GM12878 (cell line): Measurements from ENCODE around the gene CISD2. TPM values are rescaled to one million over a fixed set of nuclear protein-coding genes. Genes with fewer than 3 reads are reported as not detected.

Experiments
- ATAC-seq: fragments of 200-7000 bp; cut with Tn5 transposase; 3 replicates; pipeline ENCODE4 v1.9.1; 2020; ENCODE audit warnings: mild to moderate bottlenecking, moderate library complexity
- BruUV-seq: library from RNA; stranded (reverse); fragments of 400-500 nt; replicated peaks from 2 replicates; lab custom pipeline; 2021; lab: Mats Ljungman, UMichigan
- CTCF ChIA-PET: fragments of 300-600 bp; sonication (Branson Sonifier 250); formaldehyde crosslinking; extraction: SDS; loops from one replicate; lab custom pipeline; 2021; ENCODE audit warnings: inconsistent platforms; lab: Yijun Ruan, JAX
- POLR2A ChIA-PET: fragments of 350-600 bp; formaldehyde crosslinking; extraction: SDS; loops from one replicate; lab custom pipeline; 2021; ENCODE audit warnings: inconsistent platforms; lab: Charles Lee
- RAD21 ChIA-PET: fragments of 300-600 bp; sonication (Branson Sonifier 250); formaldehyde crosslinking; loops from one replicate; lab custom pipeline; 2023; ENCODE audit warnings: antibody characterized with exemption; ENCODE audit not compliant: unreplicated experiment; lab: Charles Lee
- SMC1A ChIA-PET: fragments of 300-600 bp; sonication (Branson Sonifier 250); formaldehyde crosslinking; loops from one replicate; lab custom pipeline; 2023; ENCODE audit not compliant: unreplicated experiment, uncharacterized antibody; lab: Charles Lee
- DNase-seq: peaks from one replicate; pipeline ENCODE4 v3.0.0-alpha.2; 2011; ENCODE audit warnings: low read depth, low spot score
- FAIRE-seq: peaks from 3 replicates; lab custom pipeline; 2011; peaks lifted over from hg19 to GRCh38; lab: Jason Lieb, UNC
- H2AFZ ChIP-seq: 2 replicates; pipeline ENCODE4 v1.6.0; 2011; ENCODE audit warnings: low read depth, low read length, control low read depth; ENCODE audit not compliant: control insufficient read depth
- H3K27ac ChIP-seq: 2 replicates; pipeline ENCODE4 v1.5.1; 2011; ENCODE audit warnings: control low read depth; ENCODE audit not compliant: control insufficient read depth, insufficient read depth
- H3K27me3 ChIP-seq, 2 experiments: replicated peaks in 1 of 2; 2 replicates each; pipeline versions ENCODE4 v1.6.0 to v1.6.1; 2011; ENCODE audit warnings: low read length in 1 of 2; ENCODE audit not compliant: control insufficient read depth in 2 of 2, insufficient read depth in 2 of 2
- H3K36me3 ChIP-seq, 2 experiments: 2 replicates each; pipeline ENCODE4 v1.5.1; 2011; ENCODE audit warnings: low read length in 1 of 2; ENCODE audit not compliant: control insufficient read depth in 2 of 2, insufficient read depth in 2 of 2
- H3K4me1 ChIP-seq: 2 replicates; pipeline ENCODE4 v1.6.1; 2011; ENCODE audit warnings: mild to moderate bottlenecking, low read length, moderate library complexity, mixed read lengths; ENCODE audit not compliant: control insufficient read depth, insufficient read depth
- H3K4me2 ChIP-seq: 2 replicates; pipeline ENCODE4 v1.6.0; 2011; ENCODE audit warnings: control low read depth; ENCODE audit not compliant: control insufficient read depth, insufficient read depth
- H3K4me3 ChIP-seq: fragments of 200-600 bp; sonication (generic); 2 replicates; pipeline ENCODE4 v1.5.1; 2016
- H3K79me2 ChIP-seq: 2 replicates; pipeline ENCODE4 v1.6.0; 2011; ENCODE audit warnings: low read length; ENCODE audit not compliant: control insufficient read depth, insufficient read depth
- H3K9ac ChIP-seq: 2 replicates; pipeline ENCODE4 v1.8.0; 2011; ENCODE audit warnings: low read length, control low read depth, mixed read lengths; ENCODE audit not compliant: control insufficient read depth, insufficient read depth
- H3K9me3 ChIP-seq: replicated peaks from 3 replicates; pipeline ENCODE4 v1.5.1; 2011; ENCODE audit warnings: mild to moderate bottlenecking, low read length; ENCODE audit not compliant: control insufficient read depth, insufficient read depth
- H4K20me1 ChIP-seq: 2 replicates; pipeline ENCODE4 v1.6.0; 2011; ENCODE audit not compliant: control insufficient read depth, insufficient read depth
- ATF7 ChIP-seq: fragments of 450-650 bp; IDR thresholded peaks from 2 replicates; pipeline ENCODE4 v1.6.1; 2016; ENCODE audit warnings: low read depth, mild to moderate bottlenecking
- EGR1 ChIP-seq, 2 experiments: IDR thresholded peaks; 1 replicate in 1 of 2; 2 replicates in 1 of 2; pipeline ENCODE4 v1.6.1; 2011 to 2012; ENCODE audit warnings: low read depth in 2 of 2, low read length in 2 of 2, borderline replicate concordance in 1 of 2, mild to moderate bottlenecking in 1 of 2, moderate library complexity in 1 of 2
- FOS ChIP-seq: IDR thresholded peaks from 3 replicates; pipeline ENCODE4 v1.6.1; 2011; ENCODE audit warnings: borderline replicate concordance; ENCODE audit not compliant: insufficient read length; ENCODE audit errors: extremely low read depth
- HCFC1 ChIP-seq: fragments of 150-350 bp; IDR thresholded peaks from 2 replicates; pipeline ENCODE4 v1.6.1; 2014; ENCODE audit warnings: low read length
- HDAC2 ChIP-seq: fragments of 200-600 bp; sonication (generic); IDR thresholded peaks from 2 replicates; pipeline ENCODE4 v1.6.1; 2017
- MEF2A ChIP-seq: IDR thresholded peaks from 2 replicates; pipeline ENCODE4 v1.6.1; 2011; ENCODE audit warnings: low read depth, mild to moderate bottlenecking, low read length, moderate library complexity; ENCODE audit not compliant: insufficient read depth
- MTA2 ChIP-seq: fragments of 450-650 bp; IDR thresholded peaks from 2 replicates; pipeline ENCODE4 v1.6.1; 2016; ENCODE audit warnings: low read depth, mild to moderate bottlenecking, moderate library complexity
- MXI1 ChIP-seq: fragments of 150-350 bp; IDR thresholded peaks from 2 replicates; pipeline ENCODE4 v1.6.1; 2011; ENCODE audit warnings: low read depth, mild to moderate bottlenecking, inconsistent platforms, low read length, improper control_type of control experiment
- MYB ChIP-seq: fragments of 150-350 bp; IDR thresholded peaks from 2 replicates; pipeline ENCODE4 v1.6.1; 2014; ENCODE audit warnings: mild to moderate bottlenecking, low read depth, low read length, borderline replicate concordance
- NKRF ChIP-seq: fragments of 450-650 bp; conservative IDR thresholded peaks from 2 replicates; pipeline ENCODE4 v1.6.1; 2017; ENCODE audit warnings: mild to moderate bottlenecking, moderate library complexity
- PKNOX1 ChIP-seq: fragments of 450-650 bp; IDR thresholded peaks from 2 replicates; pipeline ENCODE4 v1.6.1; 2016; ENCODE audit warnings: mild to moderate bottlenecking
- PML ChIP-seq: IDR thresholded peaks from 2 replicates; pipeline ENCODE4 v1.6.1; 2012; ENCODE audit warnings: low read length, inconsistent platforms
- POLR2AphosphoS5 ChIP-seq: IDR thresholded peaks from 2 replicates; pipeline ENCODE4 v1.6.1; 2011; ENCODE audit warnings: mild to moderate bottlenecking, low read length, inconsistent platforms
- SRF ChIP-seq, 2 experiments: IDR thresholded peaks; 2 replicates each; pipeline ENCODE4 v1.6.1; 2011; ENCODE audit warnings: low read depth in 2 of 2, low read length in 2 of 2, mild to moderate bottlenecking in 1 of 2, moderate library complexity in 1 of 2
- YBX1 ChIP-seq: fragments of 450-650 bp; IDR thresholded peaks from 2 replicates; pipeline ENCODE4 v1.6.1; 2016; ENCODE audit warnings: antibody characterized with exemption
- ZSCAN29 ChIP-seq: fragments of 450-650 bp; IDR thresholded peaks from 2 replicates; pipeline ENCODE4 v1.6.1; 2017; ENCODE audit warnings: mild to moderate bottlenecking, moderate library complexity
- WGBS: methylation state at CpG from one replicate; pipeline ENCODE4 v1.1.6; 2016; ENCODE audit warnings: low lambda C conversion rate; ENCODE audit not compliant: insufficient replicate concordance, insufficient coverage; ENCODE audit errors: missing lambda C conversion rate; 5-methylcytosine and 5-hydroxymethylcytosine counted together
- in situ Hi-C: fragments of 300-500 bp; cut with MboI; formaldehyde crosslinking; loops from 9 replicates; pipeline ENCODE4 v1.14.3; 2018; ENCODE audit warnings: mixed read lengths
- intact Hi-C: fragments of 100-400 bp; cut with micrococcal nuclease; formaldehyde crosslinking; loops from one replicate; pipeline ENCODE4 v1.14.2; 2022; ENCODE audit not compliant: unreplicated experiment
- polyA plus RNA-seq, 11 experiments: library from polyadenylated mRNA; depleted of rRNA in 4 of 11; unstranded in 6 of 11; stranded (reverse) in 5 of 11; fragments of >200 nt; fragmentation: Nextera tagmentation in 4 of 11; fragmentation: Illumina TruSeq in 1 of 11; extraction: Ambion mirVana in 4 of 11; extraction: Trizol in 1 of 11; gene quantifications; 1 replicate in 1 of 11; 2 replicates in 10 of 11; pipeline versions ENCODE4 v1.2.1 to v1.2.3, GENCODE V29; 2011 to 2016; ENCODE audit warnings: inconsistent platforms in 2 of 11, missing spikeins in 2 of 11, low read depth in 1 of 11
- total RNA-seq, 4 experiments: library from RNA; depleted of rRNA in 3 of 4; stranded (reverse); fragments of >200 nt in 3 of 4; fragmentation: Illumina TruSeq in 1 of 4; extraction: Trizol in 1 of 4; gene quantifications; 2 replicates each; pipeline versions ENCODE4 v1.2.1 to v1.2.3, GENCODE V29; 2013 to 2021
- TF ChIP-seq, protein P1 (sequence below): fragments of 450-650 bp; IDR thresholded peaks from 2 replicates; pipeline ENCODE4 v1.6.1; 2017; ENCODE audit warnings: mild to moderate bottlenecking, moderate library complexity
- TF ChIP-seq, protein P2 (sequence below): IDR thresholded peaks from 2 replicates; pipeline ENCODE4 v1.6.1; 2011; ENCODE audit warnings: low read depth, low read length, improper control_type of control experiment, borderline replicate concordance

The CISD2 gene
- total and polyA plus RNA-seq, 10 of the 15 experiments (the other 5 are each of a cell fraction or from before 2014, with no cell fraction given), result 29.5 to 132 (median 38.9) TPM

- POLR2A ChIA-PET, result no interaction called here
- in situ Hi-C loops, result no loop called here
- FAIRE-seq, result no peak
- TF ChIP-seq EGR1 (IDR thresholded peaks at IDR 0.05; ENCODE audit: borderline replicate concordance in 1 of 2, low read depth in 2 of 2, low read length in 2 of 2), result no peak
- TF ChIP-seq MYB, result no peak
- TF ChIP-seq MTA2, result no peak
- TF ChIP-seq FOS, result no peak
- TF ChIP-seq PKNOX1, result no peak
- no peak for TF ChIP-seq MEF2A
- no peak for TF ChIP-seq SRF (IDR thresholded peaks at IDR 0.05; ENCODE audit: low read depth in 2 of 2, low read length in 2 of 2)
- TF ChIP-seq YBX1, result no peak
- no peak for TF ChIP-seq POLR2AphosphoS5
- TF ChIP-seq HCFC1, result no peak
- no peak for TF ChIP-seq PML
- no peak for TF ChIP-seq ZSCAN29
- no peak for TF ChIP-seq HDAC2
- TF ChIP-seq, protein P1, sequence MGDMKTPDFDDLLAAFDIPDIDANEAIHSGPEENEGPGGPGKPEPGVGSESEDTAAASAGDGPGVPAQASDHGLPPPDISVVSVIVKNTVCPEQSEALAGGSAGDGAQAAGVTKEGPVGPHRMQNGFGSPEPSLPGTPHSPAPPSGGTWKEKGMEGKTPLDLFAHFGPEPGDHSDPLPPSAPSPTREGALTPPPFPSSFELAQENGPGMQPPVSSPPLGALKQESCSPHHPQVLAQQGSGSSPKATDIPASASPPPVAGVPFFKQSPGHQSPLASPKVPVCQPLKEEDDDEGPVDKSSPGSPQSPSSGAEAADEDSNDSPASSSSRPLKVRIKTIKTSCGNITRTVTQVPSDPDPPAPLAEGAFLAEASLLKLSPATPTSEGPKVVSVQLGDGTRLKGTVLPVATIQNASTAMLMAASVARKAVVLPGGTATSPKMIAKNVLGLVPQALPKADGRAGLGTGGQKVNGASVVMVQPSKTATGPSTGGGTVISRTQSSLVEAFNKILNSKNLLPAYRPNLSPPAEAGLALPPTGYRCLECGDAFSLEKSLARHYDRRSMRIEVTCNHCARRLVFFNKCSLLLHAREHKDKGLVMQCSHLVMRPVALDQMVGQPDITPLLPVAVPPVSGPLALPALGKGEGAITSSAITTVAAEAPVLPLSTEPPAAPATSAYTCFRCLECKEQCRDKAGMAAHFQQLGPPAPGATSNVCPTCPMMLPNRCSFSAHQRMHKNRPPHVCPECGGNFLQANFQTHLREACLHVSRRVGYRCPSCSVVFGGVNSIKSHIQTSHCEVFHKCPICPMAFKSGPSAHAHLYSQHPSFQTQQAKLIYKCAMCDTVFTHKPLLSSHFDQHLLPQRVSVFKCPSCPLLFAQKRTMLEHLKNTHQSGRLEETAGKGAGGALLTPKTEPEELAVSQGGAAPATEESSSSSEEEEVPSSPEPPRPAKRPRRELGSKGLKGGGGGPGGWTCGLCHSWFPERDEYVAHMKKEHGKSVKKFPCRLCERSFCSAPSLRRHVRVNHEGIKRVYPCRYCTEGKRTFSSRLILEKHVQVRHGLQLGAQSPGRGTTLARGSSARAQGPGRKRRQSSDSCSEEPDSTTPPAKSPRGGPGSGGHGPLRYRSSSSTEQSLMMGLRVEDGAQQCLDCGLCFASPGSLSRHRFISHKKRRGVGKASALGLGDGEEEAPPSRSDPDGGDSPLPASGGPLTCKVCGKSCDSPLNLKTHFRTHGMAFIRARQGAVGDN, result no peak
- no peak for TF ChIP-seq NKRF
- TF ChIP-seq, protein P2, sequence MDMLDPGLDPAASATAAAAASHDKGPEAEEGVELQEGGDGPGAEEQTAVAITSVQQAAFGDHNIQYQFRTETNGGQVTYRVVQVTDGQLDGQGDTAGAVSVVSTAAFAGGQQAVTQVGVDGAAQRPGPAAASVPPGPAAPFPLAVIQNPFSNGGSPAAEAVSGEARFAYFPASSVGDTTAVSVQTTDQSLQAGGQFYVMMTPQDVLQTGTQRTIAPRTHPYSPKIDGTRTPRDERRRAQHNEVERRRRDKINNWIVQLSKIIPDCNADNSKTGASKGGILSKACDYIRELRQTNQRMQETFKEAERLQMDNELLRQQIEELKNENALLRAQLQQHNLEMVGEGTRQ, result no peak
- TF ChIP-seq MXI1, result no peak
- no peak for TF ChIP-seq ATF7
These were observed 36.7 kb upstream of the CISD2 start for GRCh38 chr4:102832105-102832504.

More at GRCh38 chr4:102832105-102832504, 36.7 kb upstream of the CISD2 start:
- Histone ChIP-seq H3K36me3 (no peaks in the 10 kb centered on the region), H3K9me3 (no peaks in the 10 kb centered on the region), H3K27me3 (no peaks in the 10 kb centered on the region), H3K4me3 (no peak overlapping the region), H3K79me2 (peaks cover 14% of the 10 kb centered on the region), H3K27ac (no peak overlapping the region), H2AFZ (no peak overlapping the region), H3K9ac (no peak overlapping the region), H4K20me1 (no peaks in the 10 kb centered on the region), H3K4me2 (no peak overlapping the region), H3K4me1 (peaks cover 4% of the 10 kb centered on the region; the same call in 1 of the 2 replicates)
- ATAC-seq (no peak), DNase-seq (no peak)
- ChIA-PET SMC1A (no interaction called here), RAD21 (interaction anchor here (10.1 kb wide), 1 partner anchor 34 kb away, joined by 139 read pairs; the partner anchor contains the start of gene CISD2), CTCF (interaction anchor here (0.8 kb wide), 1 partner anchor 174 kb away, joined by 3 read pairs; no protein-coding TSS in a partner anchor)
- WGBS, result 95% methylated on average over 4 of the region's 4 CpGs
- no TSS peak for BruUV-seq
- intact Hi-C loops, result no loop called here
